ENCODE data around the gene ARMC2.

Gene ARMC2

DNA sequence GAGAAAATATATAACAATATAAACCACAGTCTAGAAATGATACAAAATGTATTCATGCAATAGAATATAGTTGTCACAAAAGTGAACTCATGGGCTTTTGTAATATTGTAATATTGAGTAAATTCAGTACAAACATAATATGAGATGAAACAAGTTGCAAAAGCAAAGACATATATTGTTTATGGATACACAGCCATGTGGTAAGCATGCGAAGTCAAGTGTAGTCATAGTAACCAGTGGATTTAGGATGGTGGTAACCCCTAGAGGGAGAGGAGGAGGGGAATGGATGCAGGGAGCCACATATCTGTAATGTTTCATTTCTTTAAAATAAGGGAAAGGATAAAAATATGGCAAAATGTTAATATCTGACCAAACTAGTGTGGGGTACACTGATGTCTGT lies 47.3 kb downstream of the ARMC2 start:
- no peak overlapping the region for H3K4me3 ChIP-seq (ENCODE audit: low read depth, low read length)
- DNase-seq (ENCODE audit: low read depth), result peak; percentile 51
- TF ChIP-seq MYC (IDR thresholded peaks at IDR 0.05; ENCODE audit: low read depth, low read length) (no peak), POLR2A (IDR thresholded peaks at IDR 0.05; ENCODE audit: extremely low read depth, insufficient read length) (no peak)
- TF ChIP-seq, protein P1, sequence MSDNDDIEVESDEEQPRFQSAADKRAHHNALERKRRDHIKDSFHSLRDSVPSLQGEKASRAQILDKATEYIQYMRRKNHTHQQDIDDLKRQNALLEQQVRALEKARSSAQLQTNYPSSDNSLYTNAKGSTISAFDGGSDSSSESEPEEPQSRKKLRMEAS (IDR thresholded peaks at IDR 0.05; ENCODE audit: low read depth, low read length), result no peak
- TF ChIP-seq, protein P2, sequence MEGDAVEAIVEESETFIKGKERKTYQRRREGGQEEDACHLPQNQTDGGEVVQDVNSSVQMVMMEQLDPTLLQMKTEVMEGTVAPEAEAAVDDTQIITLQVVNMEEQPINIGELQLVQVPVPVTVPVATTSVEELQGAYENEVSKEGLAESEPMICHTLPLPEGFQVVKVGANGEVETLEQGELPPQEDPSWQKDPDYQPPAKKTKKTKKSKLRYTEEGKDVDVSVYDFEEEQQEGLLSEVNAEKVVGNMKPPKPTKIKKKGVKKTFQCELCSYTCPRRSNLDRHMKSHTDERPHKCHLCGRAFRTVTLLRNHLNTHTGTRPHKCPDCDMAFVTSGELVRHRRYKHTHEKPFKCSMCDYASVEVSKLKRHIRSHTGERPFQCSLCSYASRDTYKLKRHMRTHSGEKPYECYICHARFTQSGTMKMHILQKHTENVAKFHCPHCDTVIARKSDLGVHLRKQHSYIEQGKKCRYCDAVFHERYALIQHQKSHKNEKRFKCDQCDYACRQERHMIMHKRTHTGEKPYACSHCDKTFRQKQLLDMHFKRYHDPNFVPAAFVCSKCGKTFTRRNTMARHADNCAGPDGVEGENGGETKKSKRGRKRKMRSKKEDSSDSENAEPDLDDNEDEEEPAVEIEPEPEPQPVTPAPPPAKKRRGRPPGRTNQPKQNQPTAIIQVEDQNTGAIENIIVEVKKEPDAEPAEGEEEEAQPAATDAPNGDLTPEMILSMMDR (IDR thresholded peaks at IDR 0.05; ENCODE audit: low read depth, low read length), result no peak

DNA sequence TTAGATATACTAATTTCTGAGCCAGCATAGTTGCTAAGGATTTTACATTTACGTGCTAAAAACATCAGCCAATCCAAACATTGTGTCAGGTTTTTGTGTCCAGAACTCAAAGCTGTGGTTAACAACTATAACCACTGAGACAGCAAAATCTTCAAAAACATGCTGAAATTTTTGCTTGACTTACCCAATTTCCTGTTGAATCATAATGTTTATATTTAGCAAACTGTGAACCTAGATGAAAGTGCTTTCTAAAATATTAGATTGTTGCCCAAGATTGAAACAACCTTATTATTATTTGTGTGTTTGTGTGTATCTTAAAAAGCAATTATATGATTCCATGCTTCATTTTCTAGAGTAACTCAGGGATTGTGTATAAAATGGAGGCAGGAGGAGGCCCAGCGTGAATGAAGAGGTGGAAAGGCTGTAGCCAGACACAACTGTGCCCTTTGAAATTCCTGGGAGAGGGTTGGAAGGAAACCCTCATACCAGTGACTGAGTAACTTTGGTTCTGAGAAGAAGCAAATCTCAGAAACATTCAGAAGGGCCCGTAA lies 48.0 kb downstream of the ARMC2 start:
- TF ChIP-seq, protein P1 (IDR thresholded peaks at IDR 0.05; ENCODE audit: low read depth, low read length), result no peak
- TF ChIP-seq POLR2A (IDR thresholded peaks at IDR 0.05; ENCODE audit: extremely low read depth, insufficient read length) (no peak), MYC (IDR thresholded peaks at IDR 0.05; ENCODE audit: low read depth, low read length) (0 out of 2 replicates have a peak, but pooled peaks have one; percentile 10)
- TF ChIP-seq, protein P2 (IDR thresholded peaks at IDR 0.05; ENCODE audit: low read depth, low read length), result no peak
- peak overlapping the region; percentile 22 for H3K4me3 ChIP-seq (ENCODE audit: low read depth, low read length)
- peak; percentile 89 for DNase-seq (ENCODE audit: low read depth)

DNA sequence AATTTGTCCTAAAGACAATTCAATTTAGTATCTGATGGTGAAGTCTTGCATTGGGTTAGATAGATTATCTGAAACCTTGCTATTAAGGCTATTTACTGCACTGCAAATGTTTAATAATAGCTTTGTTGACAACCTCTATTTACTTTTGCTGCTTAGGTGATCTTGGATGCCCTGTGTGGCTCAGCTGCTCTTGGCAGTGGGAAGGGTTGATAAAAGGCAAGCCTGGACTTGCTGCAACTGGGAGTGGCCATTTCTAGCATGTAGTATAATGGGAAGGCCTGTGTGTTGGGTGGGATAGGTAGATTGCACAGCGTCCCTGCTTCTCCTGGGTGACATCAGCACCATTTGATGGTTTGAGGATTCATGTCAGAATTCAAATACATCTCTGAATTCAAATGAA lies 49.1 kb downstream of the ARMC2 start:
- DNase-seq (ENCODE audit: low read depth), result no peak
- H3K4me3 ChIP-seq (ENCODE audit: low read depth, low read length), result no peak overlapping the region
- TF ChIP-seq, protein P1 (IDR thresholded peaks at IDR 0.05; ENCODE audit: low read depth, low read length), result no peak
- TF ChIP-seq POLR2A (IDR thresholded peaks at IDR 0.05; ENCODE audit: extremely low read depth, insufficient read length) (no peak), MYC (IDR thresholded peaks at IDR 0.05; ENCODE audit: low read depth, low read length) (no peak)
- TF ChIP-seq, protein P2 (IDR thresholded peaks at IDR 0.05; ENCODE audit: low read depth, low read length), result no peak

DNA sequence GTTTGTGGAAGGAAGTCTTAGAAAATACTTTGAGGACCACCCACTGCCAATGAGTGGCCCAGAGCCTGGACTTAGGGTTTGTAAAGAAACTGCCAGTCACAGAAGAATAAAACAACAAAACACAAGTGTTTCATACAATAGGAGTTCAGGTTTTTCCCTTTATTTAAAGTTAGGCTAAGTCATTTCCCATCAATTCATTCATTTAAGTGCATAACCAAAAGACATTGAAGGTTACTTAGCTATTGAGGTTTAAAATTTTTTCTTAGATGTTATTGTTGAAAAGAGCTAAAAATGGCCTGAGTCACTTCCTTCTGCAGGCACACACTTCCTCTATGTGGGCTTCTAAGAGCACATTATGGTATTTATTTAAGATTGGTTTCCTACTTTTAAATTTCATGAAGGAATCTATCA lies 54.2 kb downstream of the ARMC2 start:
- H3K4me3 ChIP-seq (ENCODE audit: low read depth, low read length), result no peak overlapping the region
- peak; percentile 74 for DNase-seq (ENCODE audit: low read depth)
- TF ChIP-seq, protein P1 (IDR thresholded peaks at IDR 0.05; ENCODE audit: low read depth, low read length), result no peak
- TF ChIP-seq, protein P2 (IDR thresholded peaks at IDR 0.05; ENCODE audit: low read depth, low read length), result no peak
- 0 out of 2 replicates have a peak, but pooled peaks have one; percentile 25 for TF ChIP-seq MYC (IDR thresholded peaks at IDR 0.05; ENCODE audit: low read depth, low read length)

DNA sequence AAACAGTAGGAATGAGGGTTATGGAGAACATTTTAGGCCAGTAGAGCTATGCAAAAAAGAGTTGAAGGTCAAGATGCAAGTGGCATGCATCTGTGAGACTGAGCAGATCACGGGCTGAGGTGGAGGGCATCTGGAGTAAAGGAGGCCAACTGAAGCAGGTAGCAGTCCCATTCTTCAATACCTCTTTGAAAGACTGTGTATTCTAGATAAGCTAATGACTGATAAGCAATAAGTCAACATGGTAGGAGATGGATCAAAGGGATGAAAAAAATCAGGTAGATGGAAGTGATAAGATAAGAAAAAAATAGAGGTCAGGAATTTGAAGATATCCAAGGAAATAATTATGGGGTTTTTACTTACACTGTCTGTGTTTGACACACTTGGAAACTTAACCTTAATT lies 55.6 kb downstream of the ARMC2 start:
- no peak overlapping the region for H3K4me3 ChIP-seq (ENCODE audit: low read depth, low read length)
- TF ChIP-seq, protein P1 (IDR thresholded peaks at IDR 0.05; ENCODE audit: low read depth, low read length), result no peak
- TF ChIP-seq POLR2A (IDR thresholded peaks at IDR 0.05; ENCODE audit: extremely low read depth, insufficient read length) (no peak), MYC (IDR thresholded peaks at IDR 0.05; ENCODE audit: low read depth, low read length) (no peak)
- TF ChIP-seq, protein P2 (IDR thresholded peaks at IDR 0.05; ENCODE audit: low read depth, low read length), result no peak
- DNase-seq (ENCODE audit: low read depth), result no peak
